Heart right ventricle (tissue), 16 donors: Measurements from ENCODE around the gene NKAPL. TPM values are rescaled to one million over a fixed set of nuclear protein-coding genes. Genes with fewer than 3 reads are reported as not detected.

Source experiments
- ATAC-seq, 8 donors: fragments of 200-7000 bp; cut with Tn5 transposase; one replicate each; pipeline ENCODE4 v1.9.1; 2020; ENCODE audit warnings: mild to moderate bottlenecking in 8 of 8, moderate library complexity in 8 of 8, moderate number of reproducible peaks in 1 of 8
- DNase-seq, 2 donors: peaks; one replicate each; pipeline ENCODE4 v3.0.0-alpha.2; 2020
- H3K27ac ChIP-seq, 10 donors: fragments of 200-600 bp; sonication (generic) in 2 of 10; one replicate each; pipeline versions ENCODE4 v1.5.0 to v1.8.0; 2020 to 2022; ENCODE audit warnings: mild to moderate bottlenecking in 3 of 10
- H3K27me3 ChIP-seq, 7 donors: fragments of 200-600 bp; one replicate each; pipeline ENCODE4 v1.8.0; 2021 to 2022; ENCODE audit warnings: mild to moderate bottlenecking in 2 of 7
- H3K36me3 ChIP-seq, 9 donors: fragments of 200-600 bp; sonication (generic) in 1 of 9; one replicate each; pipeline versions ENCODE4 v1.5.0 to v1.8.0; 2020 to 2022; ENCODE audit warnings: mild to moderate bottlenecking in 2 of 9
- H3K4me1 ChIP-seq, 9 donors: fragments of 200-600 bp; sonication (generic) in 1 of 9; one replicate each; pipeline versions ENCODE4 v1.5.0 to v1.8.0; 2020 to 2022; ENCODE audit warnings: mild to moderate bottlenecking in 4 of 9
- H3K4me3 ChIP-seq, 10 donors: fragments of 200-600 bp; sonication (generic) in 2 of 10; one replicate each; pipeline versions ENCODE4 v1.5.0 to v1.8.0; 2020 to 2022; ENCODE audit warnings: mild to moderate bottlenecking in 7 of 10, moderate library complexity in 2 of 10
- H3K9me3 ChIP-seq, 11 donors: fragments of 200-600 bp in 10 of 11; sonication (generic) in 2 of 11; one replicate each; pipeline versions ENCODE4 v1.5.0 to v1.8.0; 2013 to 2022; ENCODE audit warnings: mild to moderate bottlenecking in 2 of 11, control low read depth in 1 of 11, moderate library complexity in 1 of 11
- CTCF ChIP-seq, 9 donors: fragments of 200-600 bp; sonication (generic) in 2 of 9; IDR thresholded peaks; one replicate each; pipeline versions ENCODE4 v1.5.0 to v1.8.0; 2021 to 2022; ENCODE audit warnings: antibody characterized with exemption in 9 of 9, mild to moderate bottlenecking in 5 of 9, moderate library complexity in 1 of 9
- WGBS, 2 donors: extraction: QIAGEN DNeasy Blood & Tissue Kit; methylation state at CpG; one replicate each; pipeline ENCODE4 v1.1.7; 2013; ENCODE audit warnings: inconsistent platforms in 1 of 2; 5-methylcytosine and 5-hydroxymethylcytosine counted together
- intact Hi-C, 10 donors: fragments of 100-400 bp; cut with DNase I; formaldehyde crosslinking; loops; one replicate each; pipeline versions ENCODE4 v1.11.1 to v1.14.2; 2022
- polyA plus RNA-seq, 2 donors: library from polyadenylated mRNA; stranded (reverse); fragments of 200-250 nt; gene quantifications; one replicate each; pipeline ENCODE4 v1.2.3, GENCODE V29; 2013
- total RNA-seq, 10 donors: library from RNA; stranded (reverse); fragmentation: NEBNext Ultra II Directional in 3 of 10; extraction: Animal tissue kit (Norgen Biotek cat#: 25700) in 3 of 10; gene quantifications; one replicate each; pipeline versions ENCODE4 v1.2.1 to v1.2.4, GENCODE V29; 2021 to 2023
- donor health status: Arrhythmogenic right ventricular cardiomyopathy.
- donor health status: ischemic (EF 13 %, LVEDD 7.1; RV severe dilation, severe dysfunction).
- donor health status: healthy with polysubstance abuse.
- donor health status: DM: no; HTN: yes; CAD: no.
- donor health status: DM: no; HTN: no; CAD: no.
- donor health status: ischemic (EF 25% LVEDD 6.9; RV normal size, moderate dysfunction).
- donor health status: ischemic (EF 25% LVEDD 5.7; RV mildly dilated, moderate dysfunction).
- donor health status: healthy.
- donor health status: DM: yes; HTN: yes; CAD: no.
- donor health status: Ischemic cardiomyopathy.
- donor health status: ischemic (EF 35%, LVEDD 5.7; RV mildly dilated, moderate dysfunction).
- donor health status: nonischemic (EF 11% LVEDD 7.7; RV severe dilation, severe dysfunction).
- donor health status: DM: yes; HTN: yes; CAD: no.
- donor health status: PGD.
- donor health status: ischemic (EF 29% LVEDD 5.4; RV normal size, mild dysfunction).
- donor health status: nonischemic (EF 23%, LVEDD 6.1; RV moderate dilation, normal function).

Gene NKAPL
- total and polyA plus RNA-seq, 12 donors = 2.7 to 9.7 (median 6.7) TPM

DNA sequence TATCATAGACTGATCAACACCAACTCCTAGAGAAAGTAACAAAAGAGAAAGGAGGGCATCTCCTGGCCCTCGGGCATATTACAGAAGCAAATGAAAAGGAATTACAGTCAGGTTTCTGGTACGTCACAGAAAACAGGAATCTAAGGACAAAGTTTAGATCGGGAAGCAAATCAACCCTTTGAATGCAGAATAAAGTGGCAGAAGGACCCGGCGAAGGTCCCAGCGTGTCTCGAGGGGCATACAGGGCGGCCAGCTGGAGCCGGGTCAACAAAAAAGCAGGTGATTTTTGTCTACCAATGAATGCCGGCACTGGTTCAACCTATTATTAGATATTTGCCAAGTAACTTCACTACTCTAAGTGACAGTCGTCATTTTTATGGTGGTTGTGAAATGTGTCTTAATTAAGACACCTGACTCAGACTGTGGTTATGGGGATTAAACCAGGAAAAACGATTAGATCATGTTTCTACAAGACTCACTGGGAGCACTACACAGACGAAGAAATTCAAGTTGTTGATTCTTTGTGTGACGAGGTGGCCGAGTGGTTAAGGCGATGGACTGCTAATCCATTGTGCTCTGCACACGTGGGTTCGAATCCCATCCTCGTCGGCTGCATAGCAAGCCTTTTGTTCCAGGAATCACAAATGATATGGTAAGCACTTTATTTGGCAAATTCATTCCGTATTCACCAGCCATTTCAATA lies 46.4 kb upstream of the NKAPL start:
- no peak for TF ChIP-seq CTCF (IDR thresholded peaks at IDR 0.05)
- no peaks in the 10 kb centered on the region for H3K36me3 ChIP-seq
- intact Hi-C loops = loop anchor here in 1 of 10 donors (10.0 kb wide), 1 partner anchor 48 kb away; no protein-coding TSS in a partner anchor
- peaks cover 7 to 92% (median 89%) of the 10 kb centered on the region in 7 donors for H3K27me3 ChIP-seq
- peaks cover 0 to 25% (median 15%) of the 10 kb centered on the region in 9 donors for H3K4me1 ChIP-seq
- no peaks in the 10 kb centered on the region for H3K9me3 ChIP-seq
- peak overlapping the region in 6 of 10 donors; percentile 3 to 35 (median 22) for H3K4me3 ChIP-seq
- ATAC-seq (peak in 2 of 8 donors; percentile 17 to 44), DNase-seq (no peak)
- WGBS, 2 donors = 2% methylated on average over 21 of the region's 21 CpGs
- no peak overlapping the region for H3K27ac ChIP-seq

DNA sequence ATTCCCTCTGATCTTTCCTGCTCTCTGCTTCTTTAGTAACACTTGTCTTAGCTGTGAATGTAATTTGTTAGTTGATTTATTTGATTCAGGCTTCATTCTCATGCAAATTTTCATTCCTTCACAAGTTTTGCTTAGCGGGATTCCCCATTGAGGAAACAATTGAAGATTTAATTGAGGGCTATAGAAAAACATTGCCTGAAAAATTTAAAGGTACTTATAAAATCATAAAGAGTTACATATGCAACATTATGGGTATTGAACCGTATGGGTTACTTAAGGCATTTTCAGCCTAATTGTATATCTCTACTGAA lies 45.9 kb upstream of the NKAPL start:
- TF ChIP-seq CTCF (IDR thresholded peaks at IDR 0.05) = no peak
- Histone ChIP-seq H3K27me3 (peaks cover 2 to 92% (median 83%) of the 10 kb centered on the region in 7 donors), H3K9me3 (no peaks in the 10 kb centered on the region), H3K36me3 (no peaks in the 10 kb centered on the region), H3K27ac (no peak overlapping the region), H3K4me3 (no peak overlapping the region), H3K4me1 (peaks cover 2 to 24% (median 12%) of the 10 kb centered on the region in 9 donors)
- DNase-seq (no peak), ATAC-seq (no peak)
- intact Hi-C loops = loop anchor here in 1 of 10 donors (10.0 kb wide), 1 partner anchor 48 kb away; no protein-coding TSS in a partner anchor
- 21 to 24% methylated on average over 2 of the region's 2 CpGs for WGBS, 2 donors

- intact Hi-C loops = loop anchor here in 3 of 10 donors (5.0 to 10.0 kb wide), 3 partner anchors 37 to 73 kb away; partner anchors contain the start of genes ZKSCAN4 (in 1 of the 3) and ZKSCAN8 (in 1 of the 3)
- 34 to 47% methylated on average over 8 of the region's 8 CpGs for WGBS, 2 donors
- Histone ChIP-seq H3K4me3 (no peak overlapping the region), H3K27me3 (peaks cover 0 to 82% (median 65%) of the 10 kb centered on the region in 7 donors), H3K9me3 (no peaks in the 10 kb centered on the region), H3K36me3 (no peaks in the 10 kb centered on the region), H3K27ac (no peak overlapping the region), H3K4me1 (peaks cover 2 to 28% (median 18%) of the 10 kb centered on the region in 9 donors)
- DNase-seq = no peak
- TF ChIP-seq CTCF (IDR thresholded peaks at IDR 0.05) = no peak
- ATAC-seq = no peak
Observed at GRCh38 chr6:28215425-28215824, 43.7 kb upstream of the NKAPL start.

GRCh38 chr6:28217890-28218289 lies 41.2 kb upstream of the NKAPL start:
- H3K27me3 ChIP-seq = peaks cover 0 to 79% (median 56%) of the 10 kb centered on the region in 7 donors
- no peak overlapping the region for H3K27ac ChIP-seq
- WGBS, 2 donors = 90 to 92% methylated on average over 12 of the region's 12 CpGs
- DNase-seq (no peak), ATAC-seq (peak in 1 of 8 donors; percentile 17)
- H3K4me3 ChIP-seq = peak overlapping the region in 6 of 10 donors; percentile 53 to 73 (median 66)
- TF ChIP-seq CTCF (IDR thresholded peaks at IDR 0.05) = no peak
- no peaks in the 10 kb centered on the region for H3K9me3 ChIP-seq
- H3K4me1 ChIP-seq = peaks cover 2 to 18% (median 13%) of the 10 kb centered on the region in 9 donors
- intact Hi-C loops = loop anchor here in 3 of 10 donors (5.0 to 10.0 kb wide), 3 partner anchors 34 to 76 kb away; partner anchors contain the start of genes ZKSCAN4 (in 1 of the 3) and ZKSCAN8 (in 1 of the 3)
- H3K36me3 ChIP-seq = no peaks in the 10 kb centered on the region
